Melanocyte of skin (primary cell): ENCODE results near the gene CITED4. TPM values are rescaled to one million over a fixed set of nuclear protein-coding genes. Genes with fewer than 3 reads are reported as not detected.

ENCODE experiments used
- total RNA-seq, 2 donors: library from RNA; depleted of rRNA; stranded (reverse); fragments of >200 nt; gene quantifications; 2 replicates each; pipeline ENCODE4 v1.2.3, GENCODE V29; 2012

CITED4 gene, protein sequence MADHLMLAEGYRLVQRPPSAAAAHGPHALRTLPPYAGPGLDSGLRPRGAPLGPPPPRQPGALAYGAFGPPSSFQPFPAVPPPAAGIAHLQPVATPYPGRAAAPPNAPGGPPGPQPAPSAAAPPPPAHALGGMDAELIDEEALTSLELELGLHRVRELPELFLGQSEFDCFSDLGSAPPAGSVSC
- under 1 TPM; 0.33 to 0.34 TPM for total RNA-seq

DNA sequence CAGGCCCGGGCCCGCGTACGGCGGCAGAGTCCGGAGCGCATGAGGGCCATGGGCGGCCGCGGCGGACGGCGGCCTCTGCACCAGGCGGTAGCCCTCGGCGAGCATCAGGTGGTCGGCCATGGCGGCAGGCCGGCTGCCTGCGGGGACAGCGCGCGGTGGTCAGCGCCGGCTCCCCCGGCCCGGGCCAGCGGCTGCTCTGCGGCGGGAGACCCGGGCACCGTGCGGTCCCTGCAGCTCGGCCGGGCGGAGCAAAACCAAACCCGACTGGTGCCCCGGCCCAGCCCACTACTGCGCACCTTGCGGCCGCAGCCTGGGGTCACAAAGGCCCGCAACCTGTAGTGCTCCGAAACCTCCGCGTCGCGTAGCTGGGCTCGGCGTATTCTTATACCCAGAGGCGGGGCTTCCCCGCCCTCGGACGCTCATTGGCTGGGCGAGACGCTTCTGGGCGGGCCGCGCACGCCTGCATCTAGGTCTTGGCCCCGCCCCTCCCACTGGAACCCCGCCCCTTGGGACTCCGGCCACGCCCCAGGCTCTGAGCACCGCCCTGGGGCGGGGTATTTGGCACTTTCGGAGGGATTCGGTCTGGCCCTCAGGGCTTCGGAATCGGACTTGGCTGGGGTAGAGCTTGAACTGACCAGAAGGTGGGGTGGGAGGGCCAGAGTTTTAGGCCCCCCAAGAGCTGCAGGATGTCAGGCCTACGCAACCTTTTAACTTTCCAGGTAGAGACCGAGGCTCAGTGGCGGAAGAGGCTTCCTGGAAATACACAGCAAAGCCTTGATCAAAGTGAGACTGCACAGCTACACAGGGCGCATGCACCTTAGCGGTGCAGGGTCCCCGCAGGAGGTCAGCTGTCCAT, at the start of gene CITED4:
CITED4 (minus strand) TSS at position 356 of the 856 bp plus-strand sequence; CDS start at position 120, 236 bp downstream.

Other genes with a start within 250 kb of the CITED4 start
- gene RIMS3, start 196.7 kb downstream of the CITED4 start, total RNA-seq: under 1 TPM; 0.69 to 1.00 TPM
- gene NFYC, start 170.7 kb downstream of the CITED4 start, total RNA-seq: 10 to 100 TPM; 32.0 to 36.0 TPM
- under 1 TPM; under 0.01 TPM for gene KCNQ4, start 78.6 kb downstream of the CITED4 start, total RNA-seq
- gene CTPS1, start 117.3 kb upstream of the CITED4 start, total RNA-seq: 10 to 100 TPM; 16.5 to 48.3 TPM
- gene SLFNL1, start 159.4 kb upstream of the CITED4 start, total RNA-seq: under 1 TPM; under 0.01 to 0.34 TPM